Activated naive CD8-positive, alpha-beta T cell treated with anti-CD3 and anti-CD28 coated beads, Interleukin-2, amount 10 ng/mL, durations not matched to agents 7 days and 5 days (primary cell): ENCODE measurements around the gene LOXL4. TPM values are rescaled to one million over a fixed set of nuclear protein-coding genes. Genes with fewer than 3 reads are reported as not detected.
A peak's percentile ranks its signal among the peaks of the same experiment; 100 is the strongest.

ENCODE experiments used
- ATAC-seq: fragments of 150-1000 bp; cut with Tn5 transposase; one replicate; pipeline ENCODE4 v1.10.0; 2021; ENCODE audit warnings: low read depth, moderate library complexity
- POLR2A ChIA-PET: fragments of 350-600 bp; sonication (Branson Sonifier 250); formaldehyde crosslinking; loops from one replicate; lab custom pipeline; 2021; ENCODE audit warnings: antibody characterized with exemption; lab: Charles Lee
- DNase-seq: peaks from one replicate; pipeline ENCODE4 v3.0.0; 2021
- H3K27ac Mint-ChIP-seq: one replicate; pipeline ENCODE4 v1.8.0; 2022; ENCODE audit warnings: mild to moderate bottlenecking, mixed read lengths
- H3K27me3 Mint-ChIP-seq: one replicate; pipeline ENCODE4 v1.8.0; 2022; ENCODE audit warnings: mild to moderate bottlenecking, moderate library complexity, mixed read lengths
- H3K36me3 Mint-ChIP-seq: one replicate; pipeline ENCODE4 v1.8.0; 2021; ENCODE audit warnings: mild to moderate bottlenecking, mixed read lengths
- H3K4me1 Mint-ChIP-seq: one replicate; pipeline ENCODE4 v1.8.0; 2021; ENCODE audit warnings: mixed read lengths
- H3K4me3 Mint-ChIP-seq: one replicate; pipeline ENCODE4 v1.8.0; 2022; ENCODE audit warnings: mild to moderate bottlenecking, moderate library complexity, mixed read lengths
- H3K9me3 Mint-ChIP-seq: one replicate; pipeline ENCODE4 v1.8.0; 2021; ENCODE audit warnings: mixed read lengths
- total RNA-seq, 2 experiments: library from RNA; stranded (reverse); gene quantifications; one replicate each; pipeline ENCODE4 v1.2.3, GENCODE V29; 2021

LOXL4 gene
- total RNA-seq, 2 experiments from 2014 or later, result not detected

GRCh38 chr10:98265403-98266378 lies 2.3 kb downstream of the LOXL4 start:
- H3K4me3 Mint-ChIP-seq, result no peak overlapping the region
- POLR2A ChIA-PET, result no interaction called here
- H3K36me3 Mint-ChIP-seq, result no peaks in the 10 kb centered on the region
- DNase-seq (no peak), ATAC-seq (no peak)
- no peak overlapping the region for H3K27ac Mint-ChIP-seq
- peaks cover 8% of the 10 kb centered on the region for H3K4me1 Mint-ChIP-seq
- no peaks in the 10 kb centered on the region for H3K9me3 Mint-ChIP-seq
- peaks cover 38% of the 10 kb centered on the region for H3K27me3 Mint-ChIP-seq

DNA sequence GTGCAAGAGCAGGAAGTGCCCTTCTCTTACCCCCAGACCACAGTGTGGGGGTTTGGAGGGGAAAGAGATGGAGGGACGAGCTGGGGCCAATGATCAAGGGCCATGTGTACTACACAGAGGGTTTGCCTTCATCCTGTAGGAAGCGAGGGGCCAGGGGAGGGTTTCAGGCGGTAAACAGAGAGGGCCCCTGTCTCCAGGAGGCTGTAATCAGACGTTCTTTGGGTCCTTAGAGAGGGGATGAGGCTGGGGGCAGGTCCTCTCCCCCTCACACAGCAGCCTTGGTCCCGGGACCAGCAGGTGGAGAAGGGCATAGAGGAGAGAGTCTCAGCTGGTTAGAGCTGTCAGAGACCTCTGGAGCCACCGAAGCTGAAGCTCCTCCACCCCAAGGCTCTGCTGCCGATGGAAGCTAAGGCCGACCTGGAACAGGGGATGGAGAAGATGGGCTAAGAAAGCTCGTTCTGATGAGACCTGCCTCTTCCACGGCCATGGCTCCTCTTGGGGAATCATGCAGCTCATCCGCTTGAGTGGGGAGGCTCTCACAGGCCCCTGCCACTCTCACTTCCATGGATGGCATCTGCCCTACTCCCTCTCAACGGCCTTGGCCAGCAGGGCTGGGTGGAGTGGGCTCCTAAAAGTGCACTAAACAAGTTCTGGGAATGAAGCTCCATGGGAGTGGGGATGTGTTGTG lies 3.5 kb downstream of the LOXL4 start:
- no peaks in the 10 kb centered on the region for H3K9me3 Mint-ChIP-seq
- no peaks in the 10 kb centered on the region for H3K36me3 Mint-ChIP-seq
- peaks cover 8% of the 10 kb centered on the region for H3K4me1 Mint-ChIP-seq
- no peak for ATAC-seq
- H3K27me3 Mint-ChIP-seq, result peaks cover 31% of the 10 kb centered on the region
- H3K4me3 Mint-ChIP-seq, result no peak overlapping the region
- DNase-seq, result no peak
- POLR2A ChIA-PET, result no interaction called here
- H3K27ac Mint-ChIP-seq, result no peak overlapping the region

- POLR2A ChIA-PET, result no interaction called here
- no peak overlapping the region for H3K27ac Mint-ChIP-seq
Measured at GRCh38 chr10:98263088-98263487, 4.9 kb downstream of the LOXL4 start.

DNA sequence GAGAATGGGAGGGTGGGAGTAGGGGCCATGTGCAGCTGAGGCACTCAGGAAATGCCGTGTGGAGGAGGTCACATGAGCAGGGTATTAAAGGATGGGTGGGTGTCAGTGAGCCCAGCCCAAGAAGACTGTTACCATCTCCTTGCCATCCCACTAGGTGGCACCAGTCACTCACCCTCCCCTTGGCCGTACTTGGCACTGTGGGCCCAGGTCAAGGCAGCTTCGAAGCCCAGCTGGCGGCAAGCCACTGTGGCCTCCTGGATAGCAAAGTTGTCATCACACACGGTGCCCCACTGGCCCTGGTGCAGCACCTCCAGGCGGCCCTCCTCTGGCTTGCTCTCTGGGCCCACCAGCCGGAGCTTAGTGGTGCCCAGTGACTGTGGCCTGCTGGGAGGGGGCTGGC lies 5.4 kb downstream of the LOXL4 start:
- H3K4me3 Mint-ChIP-seq, result no peak overlapping the region
- H3K27me3 Mint-ChIP-seq, result peaks cover 16% of the 10 kb centered on the region
- H3K36me3 Mint-ChIP-seq, result no peaks in the 10 kb centered on the region
- no peak overlapping the region for H3K27ac Mint-ChIP-seq
- POLR2A ChIA-PET, result no interaction called here
- no peaks in the 10 kb centered on the region for H3K9me3 Mint-ChIP-seq
- ATAC-seq, result peak; percentile 30
- H3K4me1 Mint-ChIP-seq, result peaks cover 8% of the 10 kb centered on the region
- DNase-seq, result no peak

More at GRCh38 chr10:98263088-98263487, 4.9 kb downstream of the LOXL4 start:
- H3K4me3 Mint-ChIP-seq, result no peak overlapping the region
- H3K9me3 Mint-ChIP-seq, result no peaks in the 10 kb centered on the region
- no peaks in the 10 kb centered on the region for H3K36me3 Mint-ChIP-seq
- peaks cover 19% of the 10 kb centered on the region for H3K27me3 Mint-ChIP-seq
- ATAC-seq, result no peak
- DNase-seq, result no peak
- peaks cover 8% of the 10 kb centered on the region for H3K4me1 Mint-ChIP-seq

DNA sequence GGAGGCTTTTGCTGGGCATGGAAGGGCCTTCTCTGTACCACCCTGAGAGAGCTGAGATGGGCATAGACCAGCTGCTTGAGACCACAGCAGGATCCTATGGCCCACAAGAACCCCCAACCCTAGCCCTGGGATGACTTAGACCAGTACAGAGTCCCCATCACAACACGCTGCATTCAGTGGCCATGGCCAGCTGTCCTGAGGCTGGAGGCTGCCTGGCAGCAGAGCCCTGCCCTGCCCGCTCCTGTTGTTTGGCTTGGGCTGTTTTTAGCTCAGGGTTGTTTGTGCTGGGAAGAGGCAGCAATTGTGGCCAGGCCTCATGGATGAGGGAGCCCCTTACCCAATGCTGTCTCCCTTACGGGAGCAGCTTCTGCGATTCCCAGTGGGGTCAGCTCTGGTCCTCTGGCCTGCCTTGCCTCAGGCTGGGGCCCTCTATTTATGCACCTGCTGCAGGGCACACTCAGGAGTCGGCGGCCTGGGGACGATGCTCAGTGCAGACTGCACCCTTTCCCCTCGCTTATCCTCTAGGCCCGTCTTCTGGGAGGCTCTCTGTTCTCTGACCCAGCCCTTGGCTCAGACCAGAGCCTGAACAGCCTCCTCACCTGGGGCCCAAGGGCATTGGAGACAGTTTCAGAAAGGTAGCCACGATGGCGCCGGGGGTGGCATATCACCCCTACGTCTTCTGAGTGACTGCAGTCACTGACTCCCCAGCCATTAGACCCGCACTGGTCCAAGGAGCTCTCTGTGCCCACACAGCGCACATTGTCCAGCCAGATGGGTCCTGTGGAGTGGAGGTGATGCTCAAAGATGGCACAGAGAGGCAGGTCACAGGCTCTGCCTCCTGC lies 6.3 kb downstream of the LOXL4 start:
- Mint-ChIP-seq H3K27me3 (peaks cover 6% of the 10 kb centered on the region), H3K36me3 (no peaks in the 10 kb centered on the region), H3K9me3 (no peaks in the 10 kb centered on the region), H3K27ac (no peak overlapping the region), H3K4me3 (no peak overlapping the region), H3K4me1 (peaks cover 6% of the 10 kb centered on the region)
- ATAC-seq, result no peak
- POLR2A ChIA-PET, result no interaction called here
- no peak for DNase-seq

- H3K27me3 Mint-ChIP-seq, result no peaks in the 10 kb centered on the region
- DNase-seq (no peak), ATAC-seq (no peak)
- H3K9me3 Mint-ChIP-seq, result no peaks in the 10 kb centered on the region
- peaks cover 5% of the 10 kb centered on the region for H3K4me1 Mint-ChIP-seq
- no peak overlapping the region for H3K4me3 Mint-ChIP-seq
- H3K36me3 Mint-ChIP-seq, result no peaks in the 10 kb centered on the region
- POLR2A ChIA-PET, result no interaction called here
- H3K27ac Mint-ChIP-seq, result no peak overlapping the region
Measured at GRCh38 chr10:98260752-98261151, 7.2 kb downstream of the LOXL4 start.

GRCh38 chr10:98260350-98260749 lies 7.6 kb downstream of the LOXL4 start:
- ATAC-seq, result no peak
- peaks cover 5% of the 10 kb centered on the region for H3K4me1 Mint-ChIP-seq
- no peaks in the 10 kb centered on the region for H3K9me3 Mint-ChIP-seq
- H3K27ac Mint-ChIP-seq, result no peak overlapping the region
- H3K27me3 Mint-ChIP-seq, result no peaks in the 10 kb centered on the region
- H3K4me3 Mint-ChIP-seq, result no peak overlapping the region
- POLR2A ChIA-PET, result no interaction called here
- H3K36me3 Mint-ChIP-seq, result no peaks in the 10 kb centered on the region
- DNase-seq, result no peak

DNA sequence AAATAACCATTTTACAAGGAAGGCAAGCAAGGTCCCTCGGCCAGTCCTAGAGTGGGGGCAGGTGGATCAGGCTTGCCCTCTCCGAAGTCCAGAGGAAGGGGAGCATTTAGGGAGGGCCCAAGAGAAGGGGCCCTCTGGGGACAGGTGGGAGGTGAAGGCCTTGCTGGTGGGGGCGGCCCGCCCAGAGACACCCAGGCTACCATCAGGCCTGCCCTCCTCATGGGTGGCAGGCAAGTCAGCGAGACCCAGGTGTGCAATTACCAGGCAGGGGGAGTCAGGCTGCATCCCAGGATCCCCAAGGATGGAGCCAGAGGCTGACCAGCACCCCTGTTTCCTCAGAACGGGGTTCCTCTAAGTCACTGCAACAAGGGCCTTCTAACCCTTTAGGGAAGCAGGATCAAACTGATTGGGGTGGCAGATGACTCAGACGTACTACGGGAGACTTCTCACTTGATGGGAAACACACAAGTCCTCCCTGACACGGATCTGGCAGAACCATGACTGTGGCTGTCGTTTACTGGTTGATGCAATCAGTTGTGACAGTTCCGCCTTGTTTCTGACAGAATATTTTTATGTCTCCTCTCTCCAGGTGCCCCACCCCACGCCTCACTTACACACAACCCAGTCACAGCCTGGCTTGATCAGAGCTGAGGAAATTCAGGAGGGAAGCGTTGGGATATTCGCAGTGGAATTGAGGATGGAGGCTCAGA lies 8.2 kb downstream of the LOXL4 start:
- Mint-ChIP-seq H3K4me3 (no peak overlapping the region), H3K27ac (no peak overlapping the region), H3K9me3 (no peaks in the 10 kb centered on the region)

DNA sequence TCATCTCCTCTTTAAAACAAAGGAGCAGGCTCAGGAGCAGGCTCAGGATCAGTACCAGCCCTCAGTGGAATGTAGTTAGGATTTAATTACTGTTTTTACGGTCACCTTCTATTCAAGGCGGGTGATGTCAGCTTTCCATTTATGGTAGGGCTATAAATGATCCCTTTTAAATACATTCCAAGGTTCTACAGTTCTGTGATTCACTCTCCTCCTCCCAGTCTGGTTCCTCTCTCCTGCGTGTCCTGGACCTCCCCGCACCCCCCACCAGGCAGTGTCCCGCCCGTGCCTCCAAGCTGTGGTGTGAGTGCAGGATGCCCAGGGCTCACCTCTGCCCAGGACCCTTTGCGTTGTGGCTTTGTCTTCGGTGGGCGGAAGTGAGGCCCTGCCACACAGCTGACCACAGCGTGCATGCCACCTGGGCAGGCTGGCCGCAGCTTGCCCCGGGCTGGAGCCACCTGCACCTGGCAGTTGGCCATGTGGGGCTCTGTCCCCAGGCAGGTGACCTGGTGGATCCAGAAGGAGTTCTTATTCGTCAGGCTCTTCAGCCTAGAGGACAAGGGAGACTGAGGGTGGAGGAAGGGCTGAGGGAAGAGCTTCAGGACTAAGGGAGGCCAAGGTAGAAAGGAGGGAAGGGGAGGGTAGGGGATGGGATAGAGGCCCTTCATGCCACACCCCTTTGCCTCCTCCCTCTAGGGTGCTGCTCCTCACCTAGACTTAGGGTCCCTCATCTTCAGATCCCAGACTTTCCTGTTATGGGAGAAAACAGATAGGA lies 9.1 kb downstream of the LOXL4 start:
- no peaks in the 10 kb centered on the region for H3K36me3 Mint-ChIP-seq
- no peaks in the 10 kb centered on the region for H3K27me3 Mint-ChIP-seq
- H3K27ac Mint-ChIP-seq, result no peak overlapping the region
- H3K4me1 Mint-ChIP-seq, result peaks cover under 1% of the 10 kb centered on the region
- no peak for DNase-seq
- POLR2A ChIA-PET, result no interaction called here
- no peak for ATAC-seq
- H3K4me3 Mint-ChIP-seq, result no peak overlapping the region
- no peaks in the 10 kb centered on the region for H3K9me3 Mint-ChIP-seq

More for the DNA sequence above, 8.2 kb downstream of the LOXL4 start:
- DNase-seq (no peak), ATAC-seq (no peak)
- Mint-ChIP-seq H3K27me3 (no peaks in the 10 kb centered on the region), H3K4me1 (peaks cover 5% of the 10 kb centered on the region), H3K36me3 (no peaks in the 10 kb centered on the region)
- POLR2A ChIA-PET, result no interaction called here

- Mint-ChIP-seq H3K27ac (no peak overlapping the region), H3K36me3 (no peaks in the 10 kb centered on the region), H3K9me3 (no peaks in the 10 kb centered on the region), H3K27me3 (no peaks in the 10 kb centered on the region), H3K4me3 (no peak overlapping the region), H3K4me1 (no peaks in the 10 kb centered on the region)
- POLR2A ChIA-PET, result no interaction called here
- DNase-seq (no peak), ATAC-seq (no peak)
Measured at GRCh38 chr10:98257961-98258360, 10.0 kb downstream of the LOXL4 start.

- Mint-ChIP-seq H3K4me3 (no peak overlapping the region), H3K27me3 (no peaks in the 10 kb centered on the region), H3K9me3 (no peaks in the 10 kb centered on the region), H3K36me3 (no peaks in the 10 kb centered on the region), H3K4me1 (no peaks in the 10 kb centered on the region), H3K27ac (no peak overlapping the region)
- POLR2A ChIA-PET, result no interaction called here
- no peak for DNase-seq
- ATAC-seq, result no peak
Measured at GRCh38 chr10:98257198-98257597, 10.8 kb downstream of the LOXL4 start.

DNA sequence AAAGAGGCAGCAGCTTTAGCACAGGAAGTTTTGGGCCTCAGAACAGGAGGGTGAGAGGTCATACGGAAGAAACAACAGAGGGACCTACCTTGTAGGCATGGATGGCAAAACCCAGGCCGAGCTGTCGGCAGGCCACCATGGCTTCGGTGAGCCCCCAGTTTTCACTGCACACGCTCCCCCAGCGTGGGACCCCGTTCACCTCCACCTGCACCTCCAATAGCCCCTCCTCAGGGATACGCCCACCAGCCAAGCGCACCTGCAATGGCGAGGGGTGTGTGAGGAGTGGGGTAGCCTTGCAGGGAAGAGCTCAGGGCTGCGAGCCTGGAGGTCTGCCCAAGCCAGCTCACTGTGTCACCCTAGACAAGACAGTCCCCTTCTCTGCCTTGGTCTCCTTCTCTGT lies 11.3 kb downstream of the LOXL4 start:
- H3K4me1 Mint-ChIP-seq, result no peaks in the 10 kb centered on the region
- POLR2A ChIA-PET, result no interaction called here
- H3K27ac Mint-ChIP-seq, result no peak overlapping the region
- H3K36me3 Mint-ChIP-seq, result no peaks in the 10 kb centered on the region
- H3K9me3 Mint-ChIP-seq, result no peaks in the 10 kb centered on the region
- DNase-seq (no peak), ATAC-seq (no peak)
- H3K4me3 Mint-ChIP-seq, result no peak overlapping the region
- H3K27me3 Mint-ChIP-seq, result no peaks in the 10 kb centered on the region
